HG02943 (cell line): ENCODE measurements around the gene SLC4A2.
A peak's percentile ranks its signal among the peaks of the same experiment; 100 is the strongest.

Experiments used
- ATAC-seq: cut with Tn5 transposase; IDR thresholded peaks from one replicate; pipeline ENCODE4 v1.9.1; 2021; ENCODE audit warnings: mild to moderate bottlenecking, low read depth, moderate library complexity; ENCODE audit not compliant: unreplicated experiment

SLC4A2 gene

GRCh38 chr7:151123822-151124464, 64.6 kb downstream of the SLC4A2 start:
- peak; percentile 77 for ATAC-seq

- no peak for ATAC-seq
Measured at GRCh38 chr7:151124481-151124880, 65.1 kb downstream of the SLC4A2 start.

GRCh38 chr7:151124899-151125399, 65.6 kb downstream of the SLC4A2 start:
- ATAC-seq = no peak

GRCh38 chr7:151125470-151125845, 66.1 kb downstream of the SLC4A2 start:
- no peak for ATAC-seq

GRCh38 chr7:151125846-151126481, 66.6 kb downstream of the SLC4A2 start:
- no peak for ATAC-seq
